GM12873 (cell line): ENCODE data around the gene KLRG1.

Experiments
- TF ChIP-seq, protein P1 (sequence below): IDR thresholded peaks from 2 replicates; pipeline ENCODE4 v1.5.1; 2012; ENCODE audit warnings: low read depth, mild to moderate bottlenecking, moderate library complexity, low read length, control low read depth; ENCODE audit not compliant: insufficient read depth; ENCODE audit errors: missing control alignments

Gene KLRG1

DNA sequence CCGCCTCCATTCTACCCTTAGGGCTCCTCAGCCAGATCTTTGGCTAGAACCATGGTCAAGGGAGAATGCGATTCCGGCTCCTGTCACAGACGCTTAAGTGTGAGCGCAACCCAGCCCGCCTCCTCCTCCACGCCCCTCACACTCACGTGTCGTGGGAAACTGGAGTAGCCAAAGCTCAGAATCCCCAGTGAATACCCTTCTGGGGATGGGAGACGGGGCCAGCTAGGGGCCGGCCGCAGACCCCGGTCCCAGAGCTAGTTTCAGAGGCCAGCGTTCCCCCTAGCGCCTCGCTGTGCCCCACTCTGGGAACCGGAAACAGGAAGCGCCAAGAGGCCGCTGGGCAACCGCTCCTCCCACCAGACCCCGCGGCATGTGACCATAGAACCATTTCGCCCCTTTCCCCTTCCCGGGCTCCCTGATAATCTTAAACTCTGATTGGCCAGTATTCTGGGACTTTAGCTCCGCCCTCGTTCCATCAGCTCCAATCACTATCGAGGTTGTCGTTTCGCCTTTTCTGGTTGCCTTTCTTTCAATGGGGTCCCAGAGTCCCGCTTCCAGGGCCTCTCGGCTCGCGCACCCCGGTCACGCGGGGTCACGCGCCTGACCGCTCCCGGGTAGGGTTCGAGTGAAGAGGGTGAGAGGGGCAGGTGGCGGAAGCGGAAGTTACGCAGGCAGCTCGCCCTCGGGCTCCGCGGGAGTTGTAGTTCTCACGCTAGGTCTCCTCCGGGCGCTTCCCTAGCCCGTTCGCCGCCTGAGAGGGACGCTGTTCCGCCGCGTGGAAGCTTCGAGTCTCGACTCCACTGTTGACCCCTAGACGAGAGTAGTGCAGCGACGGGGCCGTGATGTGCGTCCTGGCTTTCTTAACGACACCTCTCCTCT lies 39.8 kb upstream of the KLRG1 start, which contains the start of gene M6PR:
TSS of gene M6PR (minus strand) at position 304 of the 879 bp plus-strand sequence. CDS start 3,241 bp downstream, outside the sequence.
- TF ChIP-seq, protein P1, sequence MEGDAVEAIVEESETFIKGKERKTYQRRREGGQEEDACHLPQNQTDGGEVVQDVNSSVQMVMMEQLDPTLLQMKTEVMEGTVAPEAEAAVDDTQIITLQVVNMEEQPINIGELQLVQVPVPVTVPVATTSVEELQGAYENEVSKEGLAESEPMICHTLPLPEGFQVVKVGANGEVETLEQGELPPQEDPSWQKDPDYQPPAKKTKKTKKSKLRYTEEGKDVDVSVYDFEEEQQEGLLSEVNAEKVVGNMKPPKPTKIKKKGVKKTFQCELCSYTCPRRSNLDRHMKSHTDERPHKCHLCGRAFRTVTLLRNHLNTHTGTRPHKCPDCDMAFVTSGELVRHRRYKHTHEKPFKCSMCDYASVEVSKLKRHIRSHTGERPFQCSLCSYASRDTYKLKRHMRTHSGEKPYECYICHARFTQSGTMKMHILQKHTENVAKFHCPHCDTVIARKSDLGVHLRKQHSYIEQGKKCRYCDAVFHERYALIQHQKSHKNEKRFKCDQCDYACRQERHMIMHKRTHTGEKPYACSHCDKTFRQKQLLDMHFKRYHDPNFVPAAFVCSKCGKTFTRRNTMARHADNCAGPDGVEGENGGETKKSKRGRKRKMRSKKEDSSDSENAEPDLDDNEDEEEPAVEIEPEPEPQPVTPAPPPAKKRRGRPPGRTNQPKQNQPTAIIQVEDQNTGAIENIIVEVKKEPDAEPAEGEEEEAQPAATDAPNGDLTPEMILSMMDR, result peak; percentile 74

GRCh38 chr12:8950221-8950527 lies 39.2 kb upstream of the KLRG1 start:
- TF ChIP-seq, protein P1, result no peak

DNA sequence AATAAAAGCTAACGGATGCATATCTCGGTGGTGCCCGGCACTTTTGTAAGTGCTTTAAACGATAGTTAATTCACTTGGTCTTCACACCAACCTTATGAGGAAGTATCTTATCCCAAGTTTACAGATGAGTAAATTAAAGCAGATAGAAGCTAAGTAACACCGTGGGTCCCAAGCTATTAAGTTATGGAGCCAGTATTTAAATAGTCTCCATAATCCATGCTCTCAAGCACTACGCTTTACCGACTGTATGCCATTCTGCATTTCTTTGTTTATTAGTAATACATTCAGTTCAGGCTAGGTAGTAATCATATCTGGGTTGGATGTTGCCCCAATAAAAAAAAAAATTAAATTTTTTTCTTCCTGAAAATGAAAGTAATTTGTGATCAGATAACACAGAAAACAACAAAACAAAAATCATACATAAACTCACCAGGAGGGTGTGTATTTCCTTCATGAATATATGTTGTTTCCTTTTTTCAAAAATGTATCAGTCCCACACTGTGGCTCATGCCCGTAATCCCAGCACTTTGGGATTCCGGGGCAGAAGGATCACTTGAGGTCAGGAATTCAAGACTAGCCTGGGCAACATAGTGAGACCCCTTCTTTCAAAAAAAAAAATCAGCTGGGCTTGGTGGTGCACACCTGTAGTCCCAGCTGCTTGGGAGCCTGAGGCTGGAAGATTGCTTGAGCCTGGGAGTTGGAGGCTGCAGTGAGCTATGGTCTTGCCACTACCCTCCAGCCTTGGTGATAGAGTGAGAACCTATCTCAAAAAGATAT lies 38.5 kb upstream of the KLRG1 start:
- TF ChIP-seq, protein P1, result no peak

GRCh38 chr12:8951744-8952143 lies 37.6 kb upstream of the KLRG1 start:
- TF ChIP-seq, protein P1, result no peak

DNA sequence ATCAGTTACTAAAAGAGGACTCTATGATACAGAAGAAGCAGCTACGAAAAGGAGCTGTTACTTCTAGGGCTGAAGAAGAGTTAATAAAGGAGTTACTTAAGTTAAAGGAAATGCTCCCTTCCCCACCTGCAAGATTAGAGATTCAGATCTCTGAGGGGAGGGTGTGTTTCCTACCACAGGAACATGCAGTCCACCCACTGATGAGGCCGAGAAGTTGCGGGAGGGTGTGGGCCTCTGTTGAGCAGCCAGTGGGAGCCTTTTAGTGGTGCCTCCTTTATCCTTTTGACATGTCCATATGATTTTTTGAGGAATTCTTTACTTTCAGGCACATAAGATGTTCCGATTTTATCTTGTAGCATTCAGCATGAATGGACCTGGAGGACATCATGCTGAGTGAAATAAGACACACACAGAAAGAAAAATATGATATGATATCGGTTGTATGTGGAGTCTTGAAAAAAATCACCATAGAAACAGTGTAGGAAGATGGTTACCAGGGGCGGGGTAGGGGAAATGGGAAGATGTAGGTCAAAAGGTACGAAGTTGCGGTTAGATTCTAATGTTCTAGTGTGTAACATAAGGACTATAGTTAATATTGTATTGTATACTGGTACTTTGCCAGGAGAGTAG lies 35.5 kb upstream of the KLRG1 start:
- TF ChIP-seq, protein P1, result no peak

GRCh38 chr12:8956073-8956472 lies 33.3 kb upstream of the KLRG1 start:
- TF ChIP-seq, protein P1, result no peak

GRCh38 chr12:8956772-8957171 lies 32.6 kb upstream of the KLRG1 start:
- TF ChIP-seq, protein P1, result no peak
